Heart left ventricle (tissue), 16 donors: ENCODE data around the gene MRPL22. TPM values are rescaled to one million over a fixed set of nuclear protein-coding genes. Genes with fewer than 3 reads are reported as not detected.

Experiments
- ATAC-seq, 4 donors: fragments of 200-7000 bp; cut with Tn5 transposase; one replicate each; pipeline ENCODE4 v1.9.1; 2020 to 2022; ENCODE audit warnings: moderate library complexity in 4 of 4, mild to moderate bottlenecking in 3 of 4, moderate number of reproducible peaks in 1 of 4
- DNase-seq, 5 donors: peaks; one replicate each; pipeline ENCODE4 v3.0.0-alpha.2; 2020
- H3K27ac ChIP-seq, 12 donors: fragments of 200-600 bp; sonication (generic) in 4 of 12; one replicate each; pipeline versions ENCODE4 v1.5.0 to v1.8.0; 2016 to 2022; ENCODE audit warnings: mild to moderate bottlenecking in 2 of 12
- H3K27me3 ChIP-seq, 9 donors: fragments of 200-600 bp; sonication (generic) in 2 of 9; one replicate each; pipeline versions ENCODE4 v1.5.1 to v1.8.0; 2016 to 2022; ENCODE audit warnings: mild to moderate bottlenecking in 3 of 9
- H3K36me3 ChIP-seq, 9 donors: fragments of 200-600 bp; sonication (generic) in 2 of 9; one replicate each; pipeline versions ENCODE4 v1.5.0 to v1.8.0; 2018 to 2022; ENCODE audit warnings: mild to moderate bottlenecking in 2 of 9
- H3K4me1 ChIP-seq, 12 donors: fragments of 200-600 bp; sonication (generic) in 4 of 12; one replicate each; pipeline versions ENCODE4 v1.5.0 to v1.8.0; 2016 to 2022; ENCODE audit warnings: mild to moderate bottlenecking in 3 of 12
- H3K4me3 ChIP-seq, 12 donors: fragments of 200-600 bp; sonication (generic) in 4 of 12; one replicate each; pipeline versions ENCODE4 v1.5.0 to v1.8.0; 2017 to 2022; ENCODE audit warnings: mild to moderate bottlenecking in 9 of 12, moderate library complexity in 4 of 12
- H3K9me3 ChIP-seq, 12 donors: fragments of 200-600 bp; sonication (generic) in 4 of 12; one replicate each; pipeline versions ENCODE4 v1.5.0 to v1.8.0; 2016 to 2022; ENCODE audit warnings: mild to moderate bottlenecking in 1 of 12
- POLR2A ChIP-seq, 2 donors: fragments of 450-650 bp; IDR thresholded peaks; one replicate each; pipeline ENCODE4 v1.6.1; 2017; ENCODE audit warnings: antibody characterized with exemption in 2 of 2, mild to moderate bottlenecking in 2 of 2, moderate library complexity in 2 of 2
- WGBS, 4 donors: extraction: QIAGEN DNeasy Blood & Tissue Kit in 2 of 4; methylation state at CpG; one replicate each; pipeline versions ENCODE4 v1.1.5 to v1.1.7; 2013 to 2018; 5-methylcytosine and 5-hydroxymethylcytosine counted together
- intact Hi-C, 10 donors: fragments of 100-400 bp; cut with DNase I; formaldehyde crosslinking; loops; one replicate each; pipeline versions ENCODE4 v1.11.1 to v1.14.2; 2022
- polyA plus RNA-seq, 2 donors: library from polyadenylated mRNA; stranded (reverse); fragments of 200-250 nt; gene quantifications; one replicate each; pipeline ENCODE4 v1.2.3, GENCODE V29; 2013
- total RNA-seq, 9 donors: library from RNA; depleted of rRNA in 2 of 9; stranded (reverse); fragments of >200 nt in 2 of 9; fragmentation: NEBNext Ultra II Directional in 3 of 9; extraction: Animal tissue kit (Norgen Biotek cat#: 25700) in 3 of 9; gene quantifications; one replicate each; pipeline versions ENCODE4 v1.1.0 to v1.2.4, GENCODE V29; 2016 to 2023
- TF ChIP-seq, protein P1 (sequence below), 12 donors: fragments of 200-600 bp; sonication (generic) in 4 of 12; IDR thresholded peaks; one replicate each; pipeline versions ENCODE4 v1.5.0 to v1.8.0; 2018 to 2022; ENCODE audit warnings: antibody characterized with exemption in 12 of 12, mild to moderate bottlenecking in 5 of 12
- donor health status: ischemic (EF 13 %, LVEDD 7.1; RV severe dilation, severe dysfunction).
- donor health status: healthy with polysubstance abuse.
- donor health status: DM: no; HTN: yes; CAD: no.
- donor health status: DM: no; HTN: no; CAD: no.
- donor health status: ischemic (EF 25% LVEDD 6.9; RV normal size, moderate dysfunction).
- donor health status: ischemic (EF 25% LVEDD 5.7; RV mildly dilated, moderate dysfunction).
- donor health status: healthy.
- donor health status: DM: yes; HTN: yes; CAD: no.
- donor health status: ischemic (EF 35%, LVEDD 5.7; RV mildly dilated, moderate dysfunction).
- donor health status: nonischemic (EF 11% LVEDD 7.7; RV severe dilation, severe dysfunction).
- donor health status: DM: yes; HTN: yes; CAD: no.
- donor health status: PGD.
- donor health status: ischemic (EF 29% LVEDD 5.4; RV normal size, mild dysfunction).
- donor health status: nonischemic (EF 23%, LVEDD 6.1; RV moderate dilation, normal function).

MRPL22 gene
- total and polyA plus RNA-seq, 11 donors: 25.7 to 144 (median 61.4) TPM

DNA sequence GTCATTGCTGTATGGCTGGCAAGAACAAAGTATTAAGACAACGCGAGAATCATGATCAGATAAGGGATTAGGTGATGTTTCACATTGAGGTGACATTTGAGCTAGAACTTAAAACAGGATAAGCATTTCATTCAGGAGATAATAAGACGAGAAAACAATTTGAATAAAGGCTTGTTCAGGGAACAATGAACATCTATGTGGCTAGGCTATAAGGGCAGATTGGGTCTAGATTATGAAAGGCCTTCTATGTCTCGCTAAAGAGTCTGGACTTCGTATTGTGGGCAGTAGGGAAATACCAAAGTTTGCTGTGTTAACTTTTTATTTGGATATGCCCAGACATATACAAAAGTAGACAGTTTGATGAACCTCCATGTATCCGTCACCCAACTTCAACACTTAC is 6.9 kb downstream of the MRPL22 start:
- Histone ChIP-seq H3K36me3 (peaks cover 0 to 26% (median 4%) of the 10 kb centered on the region in 9 donors), H3K9me3 (no peaks in the 10 kb centered on the region), H3K27ac (no peak overlapping the region), H3K27me3 (no peaks in the 10 kb centered on the region), H3K4me1 (peaks cover 0 to 27% (median 12%) of the 10 kb centered on the region in 12 donors), H3K4me3 (no peak overlapping the region)
- DNase-seq: no peak
- ATAC-seq: no peak
- TF ChIP-seq, protein P1, sequence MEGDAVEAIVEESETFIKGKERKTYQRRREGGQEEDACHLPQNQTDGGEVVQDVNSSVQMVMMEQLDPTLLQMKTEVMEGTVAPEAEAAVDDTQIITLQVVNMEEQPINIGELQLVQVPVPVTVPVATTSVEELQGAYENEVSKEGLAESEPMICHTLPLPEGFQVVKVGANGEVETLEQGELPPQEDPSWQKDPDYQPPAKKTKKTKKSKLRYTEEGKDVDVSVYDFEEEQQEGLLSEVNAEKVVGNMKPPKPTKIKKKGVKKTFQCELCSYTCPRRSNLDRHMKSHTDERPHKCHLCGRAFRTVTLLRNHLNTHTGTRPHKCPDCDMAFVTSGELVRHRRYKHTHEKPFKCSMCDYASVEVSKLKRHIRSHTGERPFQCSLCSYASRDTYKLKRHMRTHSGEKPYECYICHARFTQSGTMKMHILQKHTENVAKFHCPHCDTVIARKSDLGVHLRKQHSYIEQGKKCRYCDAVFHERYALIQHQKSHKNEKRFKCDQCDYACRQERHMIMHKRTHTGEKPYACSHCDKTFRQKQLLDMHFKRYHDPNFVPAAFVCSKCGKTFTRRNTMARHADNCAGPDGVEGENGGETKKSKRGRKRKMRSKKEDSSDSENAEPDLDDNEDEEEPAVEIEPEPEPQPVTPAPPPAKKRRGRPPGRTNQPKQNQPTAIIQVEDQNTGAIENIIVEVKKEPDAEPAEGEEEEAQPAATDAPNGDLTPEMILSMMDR (IDR thresholded peaks at IDR 0.05): no peak
- no peak for TF ChIP-seq POLR2A (IDR thresholded peaks at IDR 0.05)
- intact Hi-C loops: loop anchor here in 2 of 10 donors (10.0 kb wide), 1 partner anchor 1877 kb away; no protein-coding TSS in a partner anchor
- 78 to 82% (median 81%) methylated on average over 6 of the region's 6 CpGs for WGBS, 4 donors

DNA sequence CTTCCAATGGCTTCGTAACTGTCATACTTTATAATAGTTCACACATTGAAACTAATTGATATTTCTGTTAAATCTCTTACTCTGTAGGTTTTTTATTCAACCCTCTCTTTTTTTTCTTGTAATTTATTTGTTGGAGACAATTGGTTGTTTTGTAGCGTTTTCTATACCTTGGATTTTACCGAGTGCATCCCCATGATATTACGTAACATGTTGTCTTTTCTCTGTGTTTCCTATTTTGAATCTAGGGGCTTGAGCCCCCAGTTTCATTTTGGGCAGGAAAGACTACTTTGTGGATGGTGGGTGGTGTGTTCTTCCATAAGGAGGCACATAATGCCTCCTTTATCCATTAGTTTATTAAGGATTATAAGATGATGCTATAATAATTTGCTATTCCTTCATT is 7.4 kb downstream of the MRPL22 start:
- Histone ChIP-seq H3K4me1 (peaks cover 0 to 24% (median 11%) of the 10 kb centered on the region in 12 donors), H3K27me3 (no peaks in the 10 kb centered on the region), H3K27ac (no peak overlapping the region), H3K36me3 (peaks cover 0 to 25% (median 4%) of the 10 kb centered on the region in 9 donors), H3K4me3 (no peak overlapping the region), H3K9me3 (no peaks in the 10 kb centered on the region)
- TF ChIP-seq, protein P1 (IDR thresholded peaks at IDR 0.05): no peak
- no peak for TF ChIP-seq POLR2A (IDR thresholded peaks at IDR 0.05)
- no peak for ATAC-seq
- no peak for DNase-seq
- 94 to 97% (median 96%) methylated on average over 4 of the region's 4 CpGs for WGBS, 4 donors
- intact Hi-C loops: loop anchor here in 2 of 10 donors (10.0 kb wide), 1 partner anchor 1876 kb away; no protein-coding TSS in a partner anchor

DNA sequence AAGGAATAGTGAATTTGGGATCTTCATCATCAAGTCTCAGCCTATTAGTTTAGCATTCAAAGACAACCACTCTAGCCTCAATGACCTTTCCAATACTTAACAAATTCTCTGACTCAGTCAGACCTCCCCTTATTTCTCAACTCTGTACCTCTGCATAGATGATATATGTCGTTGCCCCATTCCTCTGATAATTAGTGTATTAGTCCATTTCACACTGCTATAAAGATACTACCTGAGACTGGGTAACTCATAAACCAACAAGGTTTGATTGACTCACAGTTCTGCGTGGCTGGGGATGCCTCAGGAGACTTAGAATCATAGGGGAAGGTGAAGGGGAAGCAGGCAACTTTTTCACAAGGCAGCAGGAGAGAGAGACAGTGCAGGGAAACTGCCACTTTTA is 8.9 kb downstream of the MRPL22 start:
- no peaks in the 10 kb centered on the region for H3K9me3 ChIP-seq
- H3K27me3 ChIP-seq: no peaks in the 10 kb centered on the region
- TF ChIP-seq POLR2A (IDR thresholded peaks at IDR 0.05): no peak
- TF ChIP-seq, protein P1 (IDR thresholded peaks at IDR 0.05): no peak
- 87 to 90% (median 88%) methylated on average over 2 of the region's 2 CpGs for WGBS, 4 donors
- intact Hi-C loops: loop anchor here in 2 of 10 donors (10.0 kb wide), 1 partner anchor 1875 kb away; no protein-coding TSS in a partner anchor
- no peak for DNase-seq
- H3K4me1 ChIP-seq: peaks cover 0 to 17% (median 8%) of the 10 kb centered on the region in 12 donors
- no peak overlapping the region for H3K27ac ChIP-seq
- no peak for ATAC-seq
- peaks cover 0 to 25% (median 4%) of the 10 kb centered on the region in 9 donors for H3K36me3 ChIP-seq
- H3K4me3 ChIP-seq: no peak overlapping the region

DNA sequence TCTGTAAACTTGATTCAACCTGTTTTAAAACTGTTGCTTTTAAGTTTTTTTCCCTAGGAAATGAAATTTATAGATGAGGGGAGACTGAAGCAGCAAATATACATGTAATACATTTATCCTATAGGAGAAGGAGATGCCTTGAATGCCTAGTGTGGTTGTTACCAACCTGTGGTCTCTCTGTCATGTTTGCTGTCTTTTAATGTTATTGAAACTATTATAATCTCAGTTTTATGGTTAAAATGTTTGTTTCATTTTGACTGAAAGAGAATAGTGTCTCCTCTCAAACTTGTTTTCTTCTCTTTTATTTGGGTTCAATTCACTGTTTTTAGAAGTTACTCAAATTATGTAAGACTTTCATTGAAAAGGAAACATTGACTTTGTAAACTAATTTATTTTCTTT is 15.8 kb downstream of the MRPL22 start:
- no peak overlapping the region for H3K27ac ChIP-seq
- no peaks in the 10 kb centered on the region for H3K4me1 ChIP-seq
- DNase-seq (no peak), ATAC-seq (no peak)
- no peaks in the 10 kb centered on the region for H3K9me3 ChIP-seq
- intact Hi-C loops: no loop called here
- peaks cover 0 to 66% (median 52%) of the 10 kb centered on the region in 9 donors for H3K36me3 ChIP-seq
- no peak overlapping the region for H3K4me3 ChIP-seq
- TF ChIP-seq, protein P1 (IDR thresholded peaks at IDR 0.05): no peak
- no peak for TF ChIP-seq POLR2A (IDR thresholded peaks at IDR 0.05)
- no peaks in the 10 kb centered on the region for H3K27me3 ChIP-seq
